ENCODE results near the gene CLEC3A. TPM values are rescaled to one million over a fixed set of nuclear protein-coding genes. Genes with fewer than 3 reads are reported as not detected.

The CLEC3A gene
- total RNA-seq, 4 donors from 2014 or later: not detected

- Histone ChIP-seq H3K9me3 (no peaks in the 10 kb centered on the region), H3K4me1 (no peaks in the 10 kb centered on the region), H3K27me3 (no peaks in the 10 kb centered on the region), H3K36me3 (no peaks in the 10 kb centered on the region), H3K4me3 (no peak overlapping the region), H3K27ac (no peak overlapping the region)
- intact Hi-C loops (cut with DNase I; ENCODE audit: low total_unique reads): no loop called here
- ATAC-seq: no peak
- no peak for TF ChIP-seq POLR2A (IDR thresholded peaks at IDR 0.05)
- no peak for TF ChIP-seq CTCF (IDR thresholded peaks at IDR 0.05 in 4 of 5, conservative IDR thresholded peaks at IDR 0.05 in 1 of 5)
- DNase-seq: no peak
- in situ Hi-C loops (cut with MboI; ENCODE audit: low sequenced_read_pairs in 4 of 4): no loop called here
Measured at GRCh38 chr16:78075800-78076199, 53.5 kb downstream of the CLEC3A start.

GRCh38 chr16:78081341-78081740 lies 59.0 kb downstream of the CLEC3A start:
- ATAC-seq (no peak), DNase-seq (no peak)
- in situ Hi-C loops (cut with MboI; ENCODE audit: low sequenced_read_pairs in 4 of 4) (no loop called here), intact Hi-C loops (cut with DNase I; ENCODE audit: low total_unique reads) (no loop called here)
- H3K27me3 ChIP-seq: no peaks in the 10 kb centered on the region
- no peak overlapping the region for H3K27ac ChIP-seq
- no peak overlapping the region for H3K4me3 ChIP-seq
- H3K36me3 ChIP-seq: no peaks in the 10 kb centered on the region
- no peaks in the 10 kb centered on the region for H3K9me3 ChIP-seq
- no peaks in the 10 kb centered on the region for H3K4me1 ChIP-seq
- TF ChIP-seq CTCF (IDR thresholded peaks at IDR 0.05 in 4 of 5, conservative IDR thresholded peaks at IDR 0.05 in 1 of 5): no peak
- no peak for TF ChIP-seq POLR2A (IDR thresholded peaks at IDR 0.05)

Other genes with a start within 250 kb of the CLEC3A start
- gene VAT1L, start 234.0 kb upstream of the CLEC3A start, total RNA-seq: under 1 TPM in 1 of 4 donors, not detected in 3; 0.04 TPM
- 10 to 100 TPM in 1 of 4 donors, 1 to 10 TPM in 3; 3.3 to 13.0 (median 6.0) TPM for gene WWOX, start 77.1 kb downstream of the CLEC3A start, total RNA-seq